ENCODE data around the gene SPSB3.

SPSB3 gene

DNA sequence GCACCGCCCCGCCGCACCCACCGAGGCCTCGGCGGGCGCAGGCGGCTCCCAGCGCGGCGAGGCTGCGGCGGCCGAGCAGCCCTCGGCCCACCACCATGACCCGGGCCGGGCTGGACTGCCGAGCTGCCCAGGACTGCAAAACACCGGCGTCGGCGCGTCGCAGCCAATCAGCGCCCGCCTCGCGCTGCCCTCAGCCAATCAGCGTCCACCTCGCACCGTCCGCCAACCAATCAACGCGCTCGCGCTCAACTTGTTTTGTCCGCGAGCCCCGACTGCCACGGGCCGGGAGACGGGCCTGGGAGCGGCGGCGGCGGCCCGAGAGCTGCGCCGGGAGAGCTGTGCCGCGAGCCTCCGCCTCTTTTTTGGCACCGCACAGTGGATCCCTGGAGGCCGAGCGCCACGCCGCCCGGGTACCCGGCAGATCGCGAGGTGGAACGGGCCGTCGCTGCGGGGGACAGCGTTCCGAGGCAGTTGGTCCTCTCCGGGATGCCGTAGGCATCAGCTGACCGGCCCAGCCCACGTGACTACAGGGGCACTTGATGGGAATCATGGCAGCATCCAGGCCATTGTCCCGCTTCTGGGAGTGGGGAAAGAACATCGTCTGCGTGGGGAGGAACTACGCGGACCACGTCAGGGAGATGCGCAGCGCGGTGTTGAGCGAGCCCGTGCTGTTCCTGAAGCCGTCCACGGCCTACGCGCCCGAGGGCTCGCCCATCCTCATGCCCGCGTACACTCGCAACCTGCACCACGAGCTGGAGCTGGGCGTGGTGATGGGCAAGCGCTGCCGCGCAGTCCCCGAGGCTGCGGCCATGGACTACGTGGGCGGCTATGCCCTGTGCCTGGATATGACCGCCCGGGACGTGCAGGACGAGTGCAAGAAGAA is 44.6 kb upstream of the SPSB3 start, which contains the start of the genes FAHD1 and HAGH:
Gene FAHD1 (plus strand): TSS at position 516 of the 883 bp plus-strand sequence. CDS start 33 bp downstream, at position 549.
Gene HAGH (minus strand): TSS at position 135 of the 883 bp plus-strand sequence. CDS start 38 bp downstream, at position 97.
- POLR2A ChIA-PET: interaction anchor here (0.8 to 1.9 kb wide), 8 partner anchors 13 to 328 kb away, joined by 3 to 12 read pairs (median 4); partner anchors contain the start of genes NUBP2, RPS2, SPSB3 and TBL3
- Histone ChIP-seq H3K4me3 (ENCODE audit: low read depth, low read length) (peak within 1 kb of the TSS; percentile 97), H3K4me1 (ENCODE audit: control insufficient read depth, insufficient read depth, low read length) (no peaks in the 10 kb centered on the region), H3K9me3 (ENCODE audit: control insufficient read depth, insufficient read depth, low read depth, low read length) (no peaks in the 10 kb centered on the region), H3K27ac (ENCODE audit: extremely low read depth, low read depth, low read length) (peak within 1 kb of the TSS; percentile 78; the same call in 1 of the 2 replicates), H3K36me3 (ENCODE audit: control insufficient read depth in 2 of 2, insufficient read depth in 1 of 2, low read length in 2 of 2) (peaks cover 0 to 26% of the 10 kb centered on the region in 2 experiments; a peak in 2 of 3 replicates)
- CTCF ChIA-PET: interaction anchor here (0.5 to 1.0 kb wide), 4 partner anchors 12 to 1618 kb away, joined by 3 to 7 read pairs (median 3); no protein-coding TSS in a partner anchor
- TF ChIP-seq, protein P1, sequence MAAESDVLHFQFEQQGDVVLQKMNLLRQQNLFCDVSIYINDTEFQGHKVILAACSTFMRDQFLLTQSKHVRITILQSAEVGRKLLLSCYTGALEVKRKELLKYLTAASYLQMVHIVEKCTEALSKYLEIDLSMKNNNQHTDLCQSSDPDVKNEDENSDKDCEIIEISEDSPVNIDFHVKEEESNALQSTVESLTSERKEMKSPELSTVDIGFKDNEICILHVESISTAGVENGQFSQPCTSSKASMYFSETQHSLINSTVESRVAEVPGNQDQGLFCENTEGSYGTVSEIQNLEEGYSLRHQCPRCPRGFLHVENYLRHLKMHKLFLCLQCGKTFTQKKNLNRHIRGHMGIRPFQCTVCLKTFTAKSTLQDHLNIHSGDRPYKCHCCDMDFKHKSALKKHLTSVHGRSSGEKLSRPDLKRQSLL (tag by site-specific recombination; IDR thresholded peaks at IDR 0.05): peak; percentile 50; the same call in 1 of the 2 replicates
- TF ChIP-seq, protein P2, sequence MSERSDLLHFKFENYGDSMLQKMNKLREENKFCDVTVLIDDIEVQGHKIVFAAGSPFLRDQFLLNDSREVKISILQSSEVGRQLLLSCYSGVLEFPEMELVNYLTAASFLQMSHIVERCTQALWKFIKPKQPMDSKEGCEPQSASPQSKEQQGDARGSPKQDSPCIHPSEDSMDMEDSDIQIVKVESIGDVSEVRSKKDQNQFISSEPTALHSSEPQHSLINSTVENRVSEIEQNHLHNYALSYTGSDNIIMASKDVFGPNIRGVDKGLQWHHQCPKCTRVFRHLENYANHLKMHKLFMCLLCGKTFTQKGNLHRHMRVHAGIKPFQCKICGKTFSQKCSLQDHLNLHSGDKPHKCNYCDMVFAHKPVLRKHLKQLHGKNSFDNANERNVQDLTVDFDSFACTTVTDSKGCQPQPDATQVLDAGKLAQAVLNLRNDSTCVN (tag by site-specific recombination; optimal IDR thresholded peaks at IDR 0.05): peak; percentile 99
- TF ChIP-seq ZNF202 (tag by site-specific recombination; IDR thresholded peaks at IDR 0.05; ENCODE audit: borderline replicate concordance) (no peak), ZNF747 (tag by site-specific recombination; IDR thresholded peaks at IDR 0.05) (no peak), ZNF121 (tag by site-specific recombination; IDR thresholded peaks at IDR 0.05) (peak; percentile 72; the same call in 1 of the 2 replicates), ZNF473 (tag by site-specific recombination; IDR thresholded peaks at IDR 0.05) (no peak), KLF8 (tag by site-specific recombination; IDR thresholded peaks at IDR 0.05) (peak; percentile 92), WT1 (tag by site-specific recombination; IDR thresholded peaks at IDR 0.05) (no peak; the same call in 1 of the 2 replicates), ZNF792 (tag by site-specific recombination; IDR thresholded peaks at IDR 0.05) (peak; percentile 67; the same call in 1 of the 2 replicates), ZNF664 (tag by site-specific recombination; IDR thresholded peaks at IDR 0.05) (no peak), ZNF175 (tag by site-specific recombination; IDR thresholded peaks at IDR 0.05) (no peak), KLF16 (tag by site-specific recombination; IDR thresholded peaks at IDR 0.05) (peak; percentile 99), OVOL3 (tag by site-specific recombination; IDR thresholded peaks at IDR 0.05) (peak; percentile 96), SP3 (tag by site-specific recombination; IDR thresholded peaks at IDR 0.05) (peak; percentile 79), EGR2 (tag by site-specific recombination; IDR thresholded peaks at IDR 0.05; ENCODE audit: low read depth) (peak; percentile 73), ZBTB48 (tag by site-specific recombination; IDR thresholded peaks at IDR 0.05) (0 out of 2 replicates have a peak, but pooled peaks have one; percentile 38), ZSCAN23 (tag by site-specific recombination; IDR thresholded peaks at IDR 0.05) (peak; percentile 89), ZNF658 (tag by site-specific recombination; IDR thresholded peaks at IDR 0.05) (no peak), ZNF10 (tag by site-specific recombination; IDR thresholded peaks at IDR 0.05) (peak; percentile 73; the same call in 1 of the 2 replicates)
- TF ChIP-seq, protein P3, sequence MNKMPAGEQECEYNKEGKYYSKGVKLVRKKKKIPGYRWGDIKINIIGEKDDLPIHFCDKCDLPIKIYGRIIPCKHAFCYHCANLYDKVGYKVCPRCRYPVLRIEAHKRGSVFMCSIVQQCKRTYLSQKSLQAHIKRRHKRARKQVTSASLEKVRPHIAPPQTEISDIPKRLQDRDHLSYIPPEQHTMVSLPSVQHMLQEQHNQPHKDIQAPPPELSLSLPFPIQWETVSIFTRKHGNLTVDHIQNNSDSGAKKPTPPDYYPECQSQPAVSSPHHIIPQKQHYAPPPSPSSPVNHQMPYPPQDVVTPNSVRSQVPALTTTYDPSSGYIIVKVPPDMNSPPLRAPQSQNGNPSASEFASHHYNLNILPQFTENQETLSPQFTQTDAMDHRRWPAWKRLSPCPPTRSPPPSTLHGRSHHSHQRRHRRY (tag by site-specific recombination; IDR thresholded peaks at IDR 0.05): peak; percentile 78; the same call in 1 of the 2 replicates
- TF ChIP-seq, protein P4, sequence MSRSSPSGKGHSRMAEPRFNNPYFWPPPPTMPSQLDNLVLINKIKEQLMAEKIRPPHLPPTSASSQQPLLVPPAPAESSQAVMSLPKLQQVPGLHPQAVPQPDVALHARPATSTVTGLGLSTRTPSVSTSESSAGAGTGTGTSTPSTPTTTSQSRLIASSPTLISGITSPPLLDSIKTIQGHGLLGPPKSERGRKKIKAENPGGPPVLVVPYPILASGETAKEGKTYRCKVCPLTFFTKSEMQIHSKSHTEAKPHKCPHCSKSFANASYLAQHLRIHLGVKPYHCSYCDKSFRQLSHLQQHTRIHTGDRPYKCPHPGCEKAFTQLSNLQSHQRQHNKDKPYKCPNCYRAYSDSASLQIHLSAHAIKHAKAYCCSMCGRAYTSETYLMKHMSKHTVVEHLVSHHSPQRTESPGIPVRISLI (tag by site-specific recombination; IDR thresholded peaks at IDR 0.05): no peak
- TF ChIP-seq, protein P5, sequence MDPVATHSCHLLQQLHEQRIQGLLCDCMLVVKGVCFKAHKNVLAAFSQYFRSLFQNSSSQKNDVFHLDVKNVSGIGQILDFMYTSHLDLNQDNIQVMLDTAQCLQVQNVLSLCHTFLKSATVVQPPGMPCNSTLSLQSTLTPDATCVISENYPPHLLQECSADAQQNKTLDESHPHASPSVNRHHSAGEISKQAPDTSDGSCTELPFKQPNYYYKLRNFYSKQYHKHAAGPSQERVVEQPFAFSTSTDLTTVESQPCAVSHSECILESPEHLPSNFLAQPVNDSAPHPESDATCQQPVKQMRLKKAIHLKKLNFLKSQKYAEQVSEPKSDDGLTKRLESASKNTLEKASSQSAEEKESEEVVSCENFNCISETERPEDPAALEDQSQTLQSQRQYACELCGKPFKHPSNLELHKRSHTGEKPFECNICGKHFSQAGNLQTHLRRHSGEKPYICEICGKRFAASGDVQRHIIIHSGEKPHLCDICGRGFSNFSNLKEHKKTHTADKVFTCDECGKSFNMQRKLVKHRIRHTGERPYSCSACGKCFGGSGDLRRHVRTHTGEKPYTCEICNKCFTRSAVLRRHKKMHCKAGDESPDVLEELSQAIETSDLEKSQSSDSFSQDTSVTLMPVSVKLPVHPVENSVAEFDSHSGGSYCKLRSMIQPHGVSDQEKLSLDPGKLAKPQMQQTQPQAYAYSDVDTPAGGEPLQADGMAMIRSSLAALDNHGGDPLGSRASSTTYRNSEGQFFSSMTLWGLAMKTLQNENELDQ (tag by site-specific recombination; IDR thresholded peaks at IDR 0.05; ENCODE audit: low read depth): no peak
- TF ChIP-seq, protein P6, sequence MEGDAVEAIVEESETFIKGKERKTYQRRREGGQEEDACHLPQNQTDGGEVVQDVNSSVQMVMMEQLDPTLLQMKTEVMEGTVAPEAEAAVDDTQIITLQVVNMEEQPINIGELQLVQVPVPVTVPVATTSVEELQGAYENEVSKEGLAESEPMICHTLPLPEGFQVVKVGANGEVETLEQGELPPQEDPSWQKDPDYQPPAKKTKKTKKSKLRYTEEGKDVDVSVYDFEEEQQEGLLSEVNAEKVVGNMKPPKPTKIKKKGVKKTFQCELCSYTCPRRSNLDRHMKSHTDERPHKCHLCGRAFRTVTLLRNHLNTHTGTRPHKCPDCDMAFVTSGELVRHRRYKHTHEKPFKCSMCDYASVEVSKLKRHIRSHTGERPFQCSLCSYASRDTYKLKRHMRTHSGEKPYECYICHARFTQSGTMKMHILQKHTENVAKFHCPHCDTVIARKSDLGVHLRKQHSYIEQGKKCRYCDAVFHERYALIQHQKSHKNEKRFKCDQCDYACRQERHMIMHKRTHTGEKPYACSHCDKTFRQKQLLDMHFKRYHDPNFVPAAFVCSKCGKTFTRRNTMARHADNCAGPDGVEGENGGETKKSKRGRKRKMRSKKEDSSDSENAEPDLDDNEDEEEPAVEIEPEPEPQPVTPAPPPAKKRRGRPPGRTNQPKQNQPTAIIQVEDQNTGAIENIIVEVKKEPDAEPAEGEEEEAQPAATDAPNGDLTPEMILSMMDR (tag by site-specific recombination; IDR thresholded peaks at IDR 0.05): no peak; the same call in 1 of the 2 replicates
- TF ChIP-seq, protein P7, sequence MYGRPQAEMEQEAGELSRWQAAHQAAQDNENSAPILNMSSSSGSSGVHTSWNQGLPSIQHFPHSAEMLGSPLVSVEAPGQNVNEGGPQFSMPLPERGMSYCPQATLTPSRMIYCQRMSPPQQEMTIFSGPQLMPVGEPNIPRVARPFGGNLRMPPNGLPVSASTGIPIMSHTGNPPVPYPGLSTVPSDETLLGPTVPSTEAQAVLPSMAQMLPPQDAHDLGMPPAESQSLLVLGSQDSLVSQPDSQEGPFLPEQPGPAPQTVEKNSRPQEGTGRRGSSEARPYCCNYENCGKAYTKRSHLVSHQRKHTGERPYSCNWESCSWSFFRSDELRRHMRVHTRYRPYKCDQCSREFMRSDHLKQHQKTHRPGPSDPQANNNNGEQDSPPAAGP (tag by site-specific recombination; IDR thresholded peaks at IDR 0.05): peak; percentile 97
- TF ChIP-seq, protein P8, sequence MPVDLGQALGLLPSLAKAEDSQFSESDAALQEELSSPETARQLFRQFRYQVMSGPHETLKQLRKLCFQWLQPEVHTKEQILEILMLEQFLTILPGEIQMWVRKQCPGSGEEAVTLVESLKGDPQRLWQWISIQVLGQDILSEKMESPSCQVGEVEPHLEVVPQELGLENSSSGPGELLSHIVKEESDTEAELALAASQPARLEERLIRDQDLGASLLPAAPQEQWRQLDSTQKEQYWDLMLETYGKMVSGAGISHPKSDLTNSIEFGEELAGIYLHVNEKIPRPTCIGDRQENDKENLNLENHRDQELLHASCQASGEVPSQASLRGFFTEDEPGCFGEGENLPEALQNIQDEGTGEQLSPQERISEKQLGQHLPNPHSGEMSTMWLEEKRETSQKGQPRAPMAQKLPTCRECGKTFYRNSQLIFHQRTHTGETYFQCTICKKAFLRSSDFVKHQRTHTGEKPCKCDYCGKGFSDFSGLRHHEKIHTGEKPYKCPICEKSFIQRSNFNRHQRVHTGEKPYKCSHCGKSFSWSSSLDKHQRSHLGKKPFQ (tag by site-specific recombination; IDR thresholded peaks at IDR 0.05): 0 out of 2 replicates have a peak, but pooled peaks have one; percentile 41
